Retinal pigment epithelial cell (primary cell): ENCODE results near the gene MRTFB.

Experiments used
- DNase-seq: peaks from one replicate; pipeline ENCODE4 v3.0.0-alpha.2; 2010; ENCODE audit warnings: low read depth
- H3K4me3 ChIP-seq: 2 replicates; pipeline ENCODE4 v1.5.1; 2011; ENCODE audit warnings: mild to moderate bottlenecking, low read length, control low read depth, moderate library complexity
- CTCF ChIP-seq: conservative IDR thresholded peaks from 2 replicates; pipeline ENCODE4 v1.5.1; 2011; ENCODE audit warnings: low read depth, low read length, control low read depth, inconsistent platforms

The MRTFB gene

DNA sequence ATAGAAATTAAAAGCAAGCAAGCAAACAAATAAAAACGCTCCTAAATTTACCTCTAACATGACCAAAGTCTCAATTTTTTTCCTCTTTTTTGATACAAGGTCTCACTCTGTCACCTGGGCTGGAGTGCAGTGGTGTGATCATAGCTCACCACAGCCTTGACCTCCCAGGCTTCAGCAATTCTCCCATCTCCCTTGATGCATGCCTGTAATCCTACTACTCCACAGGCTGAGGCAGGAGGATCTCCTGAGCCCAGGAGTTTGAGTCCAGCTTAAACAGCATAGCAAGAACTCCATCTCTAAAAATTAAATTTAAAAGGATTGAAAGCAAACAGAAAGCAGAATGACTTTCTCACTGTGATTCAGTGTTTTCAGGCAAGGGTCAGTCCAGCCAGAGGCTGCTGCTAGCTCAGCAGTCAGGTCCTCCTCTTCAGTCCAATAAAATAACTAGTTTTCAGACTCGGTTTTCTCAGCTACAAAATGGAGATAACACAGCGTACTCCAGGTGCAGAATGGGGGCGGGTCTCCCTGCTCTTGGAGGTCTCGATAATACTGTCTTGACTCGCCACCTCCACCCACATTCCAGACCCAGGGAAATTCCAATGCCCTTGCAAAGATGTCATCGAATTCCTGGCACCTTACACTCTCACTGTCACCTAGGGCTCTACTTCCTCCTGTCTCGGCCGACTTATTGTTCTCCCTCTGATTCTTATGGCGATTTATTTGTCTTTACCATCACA is 20.7 kb upstream of the MRTFB start:
- H3K4me3 ChIP-seq: no peak overlapping the region
- no peak for DNase-seq
- no peak for TF ChIP-seq CTCF

GRCh38 chr16:14051103-14051729 is 19.9 kb upstream of the MRTFB start:
- no peak for DNase-seq
- TF ChIP-seq CTCF: no peak

DNA sequence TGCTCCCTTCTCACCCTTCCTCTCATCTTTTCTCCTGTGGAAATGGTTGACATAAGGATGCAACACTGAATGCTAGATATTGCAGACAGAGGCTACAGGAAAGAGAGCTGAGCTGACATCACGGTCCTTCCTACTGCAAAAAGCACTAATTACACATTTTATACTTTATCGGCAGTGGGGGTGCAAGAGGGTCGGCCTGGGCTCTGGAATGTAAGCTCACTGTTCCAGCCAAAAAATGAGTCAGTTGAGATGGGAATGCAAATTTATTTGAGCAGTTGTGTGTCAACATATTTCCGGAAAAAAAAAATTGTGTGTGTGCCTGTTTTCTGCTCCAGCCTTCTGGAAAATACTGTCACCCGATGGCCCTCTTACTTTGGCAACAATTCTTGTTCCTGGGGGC is 14.1 kb upstream of the MRTFB start:
- no peak for TF ChIP-seq CTCF
- no peak overlapping the region for H3K4me3 ChIP-seq
- no peak for DNase-seq

More at GRCh38 chr16:14051103-14051729, 19.9 kb upstream of the MRTFB start:
- H3K4me3 ChIP-seq: no peak overlapping the region

GRCh38 chr16:14057878-14058382 is 13.2 kb upstream of the MRTFB start:
- no peak for TF ChIP-seq CTCF
- no peak for DNase-seq
- no peak overlapping the region for H3K4me3 ChIP-seq

DNA sequence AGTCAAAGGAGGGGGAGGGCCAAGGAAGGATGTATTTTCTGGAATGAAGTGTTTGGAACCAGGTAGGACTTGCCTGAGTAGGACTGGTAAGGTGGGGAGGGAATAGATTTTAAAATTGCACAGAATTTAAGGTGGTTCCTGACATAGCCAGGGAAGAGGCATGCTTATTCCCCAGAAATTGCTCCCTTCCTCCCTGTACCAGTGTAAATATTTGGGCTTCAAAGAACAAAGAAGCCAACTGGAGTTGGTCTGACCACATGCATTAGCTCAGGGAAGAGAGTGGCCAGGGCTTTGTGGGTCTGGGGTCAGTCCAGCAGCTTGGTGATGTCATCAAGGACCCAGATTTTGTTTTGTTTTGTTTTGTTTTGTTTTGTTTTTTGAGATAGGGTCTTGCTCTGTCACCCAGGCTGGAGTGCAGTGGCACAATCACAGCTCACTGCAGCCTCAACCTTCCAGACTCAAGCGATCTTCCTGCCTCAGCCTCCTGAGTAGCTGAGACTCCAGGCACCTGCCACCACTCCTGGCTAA is 9.3 kb upstream of the MRTFB start:
- H3K4me3 ChIP-seq: no peak overlapping the region
- no peak for DNase-seq
- no peak for TF ChIP-seq CTCF

- H3K4me3 ChIP-seq: no peak overlapping the region
- DNase-seq: no peak
- no peak for TF ChIP-seq CTCF
These were observed 8.9 kb upstream of the MRTFB start for GRCh38 chr16:14062261-14062660.
